ENCODE measurements around the gene CCDC157.

The CCDC157 gene

GRCh38 chr22:30423301-30423958, 66.6 kb downstream of the CCDC157 start (continued):
- TF ChIP-seq, protein P1, sequence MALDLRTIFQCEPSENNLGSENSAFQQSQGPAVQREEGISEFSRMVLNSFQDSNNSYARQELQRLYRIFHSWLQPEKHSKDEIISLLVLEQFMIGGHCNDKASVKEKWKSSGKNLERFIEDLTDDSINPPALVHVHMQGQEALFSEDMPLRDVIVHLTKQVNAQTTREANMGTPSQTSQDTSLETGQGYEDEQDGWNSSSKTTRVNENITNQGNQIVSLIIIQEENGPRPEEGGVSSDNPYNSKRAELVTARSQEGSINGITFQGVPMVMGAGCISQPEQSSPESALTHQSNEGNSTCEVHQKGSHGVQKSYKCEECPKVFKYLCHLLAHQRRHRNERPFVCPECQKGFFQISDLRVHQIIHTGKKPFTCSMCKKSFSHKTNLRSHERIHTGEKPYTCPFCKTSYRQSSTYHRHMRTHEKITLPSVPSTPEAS (tag by site-specific recombination; IDR thresholded peaks at IDR 0.05): no peak; the same call in 1 of the 2 replicates
- TF ChIP-seq, protein P2, sequence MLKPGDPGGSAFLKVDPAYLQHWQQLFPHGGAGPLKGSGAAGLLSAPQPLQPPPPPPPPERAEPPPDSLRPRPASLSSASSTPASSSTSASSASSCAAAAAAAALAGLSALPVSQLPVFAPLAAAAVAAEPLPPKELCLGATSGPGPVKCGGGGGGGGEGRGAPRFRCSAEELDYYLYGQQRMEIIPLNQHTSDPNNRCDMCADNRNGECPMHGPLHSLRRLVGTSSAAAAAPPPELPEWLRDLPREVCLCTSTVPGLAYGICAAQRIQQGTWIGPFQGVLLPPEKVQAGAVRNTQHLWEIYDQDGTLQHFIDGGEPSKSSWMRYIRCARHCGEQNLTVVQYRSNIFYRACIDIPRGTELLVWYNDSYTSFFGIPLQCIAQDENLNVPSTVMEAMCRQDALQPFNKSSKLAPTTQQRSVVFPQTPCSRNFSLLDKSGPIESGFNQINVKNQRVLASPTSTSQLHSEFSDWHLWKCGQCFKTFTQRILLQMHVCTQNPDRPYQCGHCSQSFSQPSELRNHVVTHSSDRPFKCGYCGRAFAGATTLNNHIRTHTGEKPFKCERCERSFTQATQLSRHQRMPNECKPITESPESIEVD (tag by site-specific recombination; IDR thresholded peaks at IDR 0.05): no peak
- TF ChIP-seq SCRT2 (tag by site-specific recombination; IDR thresholded peaks at IDR 0.05): peak; percentile 39
- TF ChIP-seq ZBTB49 (tag by site-specific recombination; IDR thresholded peaks at IDR 0.05; ENCODE audit: low read depth): no peak
- TF ChIP-seq ZNF776 (tag by site-specific recombination; IDR thresholded peaks at IDR 0.05; ENCODE audit: borderline replicate concordance): no peak
- 0 out of 2 replicates have a peak, but pooled peaks have one; percentile 14 for TF ChIP-seq ZBTB7A (tag by site-specific recombination; IDR thresholded peaks at IDR 0.05; ENCODE audit: low read depth)
- TF ChIP-seq ZNF664 (tag by site-specific recombination; IDR thresholded peaks at IDR 0.05): no peak
- TF ChIP-seq ZNF560 (tag by site-specific recombination; IDR thresholded peaks at IDR 0.05; ENCODE audit: borderline replicate concordance): no peak
- TF ChIP-seq ZNF133 (tag by site-specific recombination; IDR thresholded peaks at IDR 0.05): no peak
- TF ChIP-seq ZBTB48 (tag by site-specific recombination; IDR thresholded peaks at IDR 0.05): peak; percentile 38
- peak; percentile 42; the same call in 1 of the 2 replicates for TF ChIP-seq ZSCAN23 (tag by site-specific recombination; IDR thresholded peaks at IDR 0.05)
- no peak for TF ChIP-seq ZNF473 (tag by site-specific recombination; IDR thresholded peaks at IDR 0.05)
- no peak for TF ChIP-seq TCF7L2 (IDR thresholded peaks at IDR 0.05; ENCODE audit: borderline replicate concordance, low read depth, low read length)
- peak; percentile 95 for TF ChIP-seq GLIS2 (tag by site-specific recombination; IDR thresholded peaks at IDR 0.05)
- TF ChIP-seq, protein P3, sequence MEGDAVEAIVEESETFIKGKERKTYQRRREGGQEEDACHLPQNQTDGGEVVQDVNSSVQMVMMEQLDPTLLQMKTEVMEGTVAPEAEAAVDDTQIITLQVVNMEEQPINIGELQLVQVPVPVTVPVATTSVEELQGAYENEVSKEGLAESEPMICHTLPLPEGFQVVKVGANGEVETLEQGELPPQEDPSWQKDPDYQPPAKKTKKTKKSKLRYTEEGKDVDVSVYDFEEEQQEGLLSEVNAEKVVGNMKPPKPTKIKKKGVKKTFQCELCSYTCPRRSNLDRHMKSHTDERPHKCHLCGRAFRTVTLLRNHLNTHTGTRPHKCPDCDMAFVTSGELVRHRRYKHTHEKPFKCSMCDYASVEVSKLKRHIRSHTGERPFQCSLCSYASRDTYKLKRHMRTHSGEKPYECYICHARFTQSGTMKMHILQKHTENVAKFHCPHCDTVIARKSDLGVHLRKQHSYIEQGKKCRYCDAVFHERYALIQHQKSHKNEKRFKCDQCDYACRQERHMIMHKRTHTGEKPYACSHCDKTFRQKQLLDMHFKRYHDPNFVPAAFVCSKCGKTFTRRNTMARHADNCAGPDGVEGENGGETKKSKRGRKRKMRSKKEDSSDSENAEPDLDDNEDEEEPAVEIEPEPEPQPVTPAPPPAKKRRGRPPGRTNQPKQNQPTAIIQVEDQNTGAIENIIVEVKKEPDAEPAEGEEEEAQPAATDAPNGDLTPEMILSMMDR (tag by site-specific recombination; IDR thresholded peaks at IDR 0.05): peak; percentile 45; the same call in 1 of the 2 replicates
- no peak for TF ChIP-seq ZNF416 (tag by site-specific recombination; IDR thresholded peaks at IDR 0.05)
- TF ChIP-seq PATZ1 (tag by site-specific recombination; IDR thresholded peaks at IDR 0.05): peak; percentile 75
- no peak for TF ChIP-seq ZNF140 (tag by site-specific recombination; IDR thresholded peaks at IDR 0.05)
- no peak for TF ChIP-seq ZNF677 (tag by site-specific recombination; IDR thresholded peaks at IDR 0.05)
- TF ChIP-seq OVOL3 (tag by site-specific recombination; IDR thresholded peaks at IDR 0.05): no peak
- TF ChIP-seq, protein P4, sequence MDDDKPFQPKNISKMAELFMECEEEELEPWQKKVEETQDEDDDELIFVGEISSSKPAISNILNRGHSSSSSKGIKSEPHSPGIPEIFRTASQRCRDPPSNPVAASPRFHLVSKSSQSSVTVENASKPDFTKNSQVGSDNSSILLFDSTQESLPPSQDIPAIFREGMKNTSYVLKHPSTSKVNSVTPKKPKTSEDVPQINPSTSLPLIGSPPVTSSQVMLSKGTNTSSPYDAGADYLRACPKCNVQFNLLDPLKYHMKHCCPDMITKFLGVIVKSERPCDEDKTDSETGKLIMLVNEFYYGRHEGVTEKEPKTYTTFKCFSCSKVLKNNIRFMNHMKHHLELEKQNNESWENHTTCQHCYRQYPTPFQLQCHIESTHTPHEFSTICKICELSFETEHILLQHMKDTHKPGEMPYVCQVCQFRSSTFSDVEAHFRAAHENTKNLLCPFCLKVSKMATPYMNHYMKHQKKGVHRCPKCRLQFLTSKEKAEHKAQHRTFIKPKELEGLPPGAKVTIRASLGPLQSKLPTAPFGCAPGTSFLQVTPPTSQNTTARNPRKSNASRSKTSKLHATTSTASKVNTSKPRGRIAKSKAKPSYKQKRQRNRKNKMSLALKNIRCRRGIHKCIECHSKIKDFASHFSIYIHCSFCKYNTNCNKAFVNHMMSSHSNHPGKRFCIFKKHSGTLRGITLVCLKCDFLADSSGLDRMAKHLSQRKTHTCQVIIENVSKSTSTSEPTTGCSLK (tag by site-specific recombination; IDR thresholded peaks at IDR 0.05): no peak
- TF ChIP-seq, protein P5, sequence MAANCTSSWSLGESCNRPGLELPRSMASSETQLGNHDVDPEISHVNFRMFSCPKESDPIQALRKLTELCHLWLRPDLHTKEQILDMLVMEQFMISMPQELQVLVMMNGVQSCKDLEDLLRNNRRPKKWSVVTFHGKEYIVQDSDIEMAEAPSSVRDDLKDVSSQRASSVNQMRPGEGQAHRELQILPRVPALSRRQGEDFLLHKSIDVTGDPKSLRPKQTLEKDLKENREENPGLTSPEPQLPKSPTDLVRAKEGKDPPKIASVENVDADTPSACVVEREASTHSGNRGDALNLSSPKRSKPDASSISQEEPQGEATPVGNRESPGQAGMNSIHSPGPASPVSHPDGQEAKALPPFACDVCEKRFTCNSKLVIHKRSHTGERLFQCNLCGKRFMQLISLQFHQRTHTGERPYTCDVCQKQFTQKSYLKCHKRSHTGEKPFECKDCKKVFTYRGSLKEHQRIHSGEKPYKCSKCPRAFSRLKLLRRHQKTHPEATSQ (tag by site-specific recombination; IDR thresholded peaks at IDR 0.05): no peak
- TF ChIP-seq, protein P6, sequence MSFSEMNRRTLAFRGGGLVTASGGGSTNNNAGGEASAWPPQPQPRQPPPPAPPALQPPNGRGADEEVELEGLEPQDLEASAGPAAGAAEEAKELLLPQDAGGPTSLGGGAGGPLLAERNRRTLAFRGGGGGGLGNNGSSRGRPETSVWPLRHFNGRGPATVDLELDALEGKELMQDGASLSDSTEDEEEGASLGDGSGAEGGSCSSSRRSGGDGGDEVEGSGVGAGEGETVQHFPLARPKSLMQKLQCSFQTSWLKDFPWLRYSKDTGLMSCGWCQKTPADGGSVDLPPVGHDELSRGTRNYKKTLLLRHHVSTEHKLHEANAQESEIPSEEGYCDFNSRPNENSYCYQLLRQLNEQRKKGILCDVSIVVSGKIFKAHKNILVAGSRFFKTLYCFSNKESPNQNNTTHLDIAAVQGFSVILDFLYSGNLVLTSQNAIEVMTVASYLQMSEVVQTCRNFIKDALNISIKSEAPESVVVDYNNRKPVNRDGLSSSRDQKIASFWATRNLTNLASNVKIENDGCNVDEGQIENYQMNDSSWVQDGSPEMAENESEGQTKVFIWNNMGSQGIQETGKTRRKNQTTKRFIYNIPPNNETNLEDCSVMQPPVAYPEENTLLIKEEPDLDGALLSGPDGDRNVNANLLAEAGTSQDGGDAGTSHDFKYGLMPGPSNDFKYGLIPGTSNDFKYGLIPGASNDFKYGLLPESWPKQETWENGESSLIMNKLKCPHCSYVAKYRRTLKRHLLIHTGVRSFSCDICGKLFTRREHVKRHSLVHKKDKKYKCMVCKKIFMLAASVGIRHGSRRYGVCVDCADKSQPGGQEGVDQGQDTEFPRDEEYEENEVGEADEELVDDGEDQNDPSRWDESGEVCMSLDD (tag by site-specific recombination; IDR thresholded peaks at IDR 0.05): peak; percentile 37; the same call in 1 of the 2 replicates
